Endothelial cell of umbilical vein (primary cell): Measurements from ENCODE around the gene SYNGR3.

Experiments used
- CTCF ChIP-seq, 2 donors: IDR thresholded peaks; 1 replicate in 1 of 2; 2 replicates in 1 of 2; pipeline ENCODE4 v1.5.1; 2011; ENCODE audit warnings: low read length in 2 of 2, mild to moderate bottlenecking in 2 of 2, moderate library complexity in 2 of 2, control low read depth in 1 of 2, inconsistent platforms in 1 of 2, low read depth in 1 of 2; ENCODE audit not compliant: insufficient read depth in 1 of 2; ENCODE audit errors: extremely low read depth in 1 of 2
- EZH2 ChIP-seq: IDR thresholded peaks from 2 replicates; pipeline ENCODE4 v1.6.1; 2012; ENCODE audit warnings: borderline replicate concordance, low read depth, mild to moderate bottlenecking, moderate library complexity, low read length, inconsistent platforms; ENCODE audit not compliant: severe bottlenecking
- FOS ChIP-seq: IDR thresholded peaks from 2 replicates; pipeline ENCODE4 v1.6.1; 2011; ENCODE audit warnings: mild to moderate bottlenecking, low read length, moderate library complexity, borderline replicate concordance; ENCODE audit not compliant: insufficient read depth
- JUN ChIP-seq: IDR thresholded peaks from 2 replicates; pipeline ENCODE4 v1.6.1; 2011; ENCODE audit warnings: borderline replicate concordance, low read depth; ENCODE audit not compliant: insufficient read length, insufficient read depth
- MAX ChIP-seq: IDR thresholded peaks from 2 replicates; pipeline ENCODE4 v1.6.1; 2011; ENCODE audit not compliant: insufficient read depth, insufficient read length
- MYC ChIP-seq: IDR thresholded peaks from one replicate; pipeline ENCODE4 v1.6.1; 2011; ENCODE audit warnings: mild to moderate bottlenecking, low read depth, low read length
- POLR2A ChIP-seq: IDR thresholded peaks from 2 replicates; pipeline ENCODE4 v1.6.1; 2012; ENCODE audit warnings: low read depth, mild to moderate bottlenecking, control low read depth, low read length
- POLR2AphosphoS5 ChIP-seq: IDR thresholded peaks from 2 replicates; pipeline ENCODE4 v1.6.1; 2012; ENCODE audit warnings: low read depth, mild to moderate bottlenecking, control low read depth, low read length, moderate library complexity; ENCODE audit not compliant: insufficient read depth

DNA sequence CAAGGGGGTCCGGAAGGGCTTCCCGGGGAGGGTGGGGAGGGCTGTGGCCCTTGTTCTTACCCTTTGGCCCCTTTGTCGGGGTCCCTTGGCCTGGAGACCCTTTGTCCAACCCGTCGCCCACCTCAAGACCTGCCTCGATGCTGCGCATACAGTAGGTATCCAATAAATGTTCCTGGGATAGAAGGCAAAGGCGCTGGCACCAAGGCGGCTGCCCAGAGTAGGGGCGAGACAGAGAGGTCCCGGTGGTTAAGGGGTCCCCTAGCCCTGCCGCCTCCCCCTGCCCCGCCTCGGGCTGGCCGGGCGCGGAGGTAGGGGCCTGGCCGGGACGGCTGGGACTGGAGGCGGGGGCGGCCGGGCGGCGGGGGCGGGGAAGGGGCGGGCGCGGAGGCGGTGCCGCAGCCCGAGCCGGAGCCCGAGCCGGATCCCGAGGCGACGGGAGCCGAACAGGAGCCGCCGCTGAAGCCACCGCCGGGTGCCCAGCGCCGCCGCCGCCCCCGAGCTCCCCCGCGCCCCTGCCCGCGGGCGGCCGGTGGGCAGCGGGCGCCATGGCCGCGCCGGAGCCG lies 36.8 kb downstream of the SYNGR3 start, which contains the start of gene NHERF2:
- TF ChIP-seq EZH2 (no peak), POLR2A (peak; percentile 22), CTCF (IDR thresholded peaks at IDR 0.05; ENCODE audit: extremely low read depth in 1 of 2, insufficient read depth in 1 of 2, low read depth in 1 of 2, low read length in 2 of 2) (no peak), POLR2AphosphoS5 (peak; percentile 20), MAX (no peak), FOS (no peak), JUN (no peak), MYC (no peak)
